Colonic mucosa (tissue), 4 donors: ENCODE measurements around the gene MCAT. TPM values are rescaled to one million over a fixed set of nuclear protein-coding genes. Genes with fewer than 3 reads are reported as not detected.
"Not testable (repeated sequence)": the region's sequence is repeated elsewhere in the genome, so short reads cannot be mapped to it uniquely, and the experiment has no call there.

Experiments
- DNase-seq: peaks from one replicate; pipeline ENCODE4 v3.0.0-alpha.2; 2020
- H3K27ac ChIP-seq: fragments of 200-600 bp; one replicate; pipeline ENCODE4 v1.8.0; 2021
- H3K27me3 ChIP-seq: fragments of 200-600 bp; one replicate; pipeline ENCODE4 v1.8.0; 2021
- H3K36me3 ChIP-seq: fragments of 200-600 bp; one replicate; pipeline ENCODE4 v1.8.0; 2021
- H3K4me1 ChIP-seq: fragments of 200-600 bp; one replicate; pipeline ENCODE4 v1.8.0; 2021; ENCODE audit warnings: mild to moderate bottlenecking
- H3K4me3 ChIP-seq: fragments of 200-600 bp; one replicate; pipeline ENCODE4 v1.8.0; 2021
- H3K9ac ChIP-seq, 2 donors: one replicate each; pipeline ENCODE4 v1.7.0; 2013; ENCODE audit warnings: control low read depth in 2 of 2, low read depth in 2 of 2, low read length in 2 of 2
- H3K9me3 ChIP-seq: fragments of 200-600 bp; one replicate; pipeline ENCODE4 v1.8.0; 2021
- intact Hi-C: fragments of 100-400 bp; cut with DNase I; formaldehyde crosslinking; loops from one replicate; pipeline ENCODE4 v1.14.1; 2022
- total RNA-seq, 2 donors: library from RNA; stranded (reverse); fragmentation: NEBNext Ultra II Directional in 1 of 2; extraction: Animal tissue kit (Norgen Biotek cat#: 25700) in 1 of 2; gene quantifications; one replicate each; pipeline ENCODE4 v1.2.1, GENCODE V29; 2021
- TF ChIP-seq, protein P1 (sequence below): fragments of 200-600 bp; IDR thresholded peaks from one replicate; pipeline ENCODE4 v1.8.0; 2022; ENCODE audit warnings: antibody characterized with exemption, mild to moderate bottlenecking
- donor health status: healthy.
- donor health status: DM: no; HTN: no; CAD: no.
- donor health status: DM: no; HTN: no; CAD: no.

The MCAT gene
- total RNA-seq, 2 donors from 2014 or later, result 17.9 to 35.1 TPM

DNA sequence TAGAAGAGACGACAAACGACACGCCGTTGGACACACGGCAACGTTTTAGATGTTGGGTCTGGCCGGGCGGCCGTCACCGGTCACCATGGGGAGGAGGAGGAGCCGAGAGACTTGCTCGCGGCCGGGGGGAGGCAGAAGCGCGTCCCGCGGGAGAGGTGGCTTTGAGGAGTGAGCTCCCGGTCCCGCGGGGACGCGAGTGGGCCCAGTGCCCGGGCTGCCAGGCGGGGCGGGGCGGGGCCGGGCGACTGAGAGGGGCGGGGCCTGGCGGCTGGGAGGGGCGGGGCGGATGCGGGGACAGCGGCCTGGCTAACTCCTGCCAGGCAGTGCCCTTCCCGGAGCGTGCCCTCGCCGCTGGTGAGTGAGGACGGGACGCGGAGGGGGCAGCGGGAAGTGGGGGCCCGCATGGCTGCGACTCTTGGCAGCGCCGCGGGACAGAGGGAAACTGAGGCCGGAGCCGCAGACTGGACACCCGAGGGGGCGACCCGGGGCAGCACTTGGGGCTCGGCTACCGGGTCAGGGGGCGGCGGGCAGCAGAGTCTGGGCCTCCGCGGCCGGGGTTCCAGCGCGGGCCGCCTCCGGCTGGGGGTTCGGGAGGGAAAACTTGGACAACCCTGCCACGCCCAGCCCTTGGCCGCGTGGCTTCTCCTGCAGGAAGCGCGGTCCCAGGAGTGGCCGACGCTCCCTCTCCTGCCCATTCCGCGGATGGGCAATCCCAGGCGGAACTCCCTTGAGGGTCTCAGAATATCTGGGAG is 8.2 kb upstream of the MCAT start, which contains the start of gene TSPO:
Gene TSPO, plus strand, starts transcription at position 309 of the 752 bp plus-strand sequence. CDS start 7,680 bp downstream, outside the sequence.
- Histone ChIP-seq H3K4me1 (peaks cover 5% of the 10 kb centered on the region), H3K36me3 (no peaks in the 10 kb centered on the region), H3K9me3 (no peaks in the 10 kb centered on the region), H3K4me3 (peak within 1 kb of the TSS; percentile 83), H3K27ac (peak within 1 kb of the TSS; percentile 93), H3K27me3 (no peaks in the 10 kb centered on the region), H3K9ac (peak within 1 kb of the TSS; percentile 97)
- intact Hi-C loops, result no loop called here
- TF ChIP-seq, protein P1, sequence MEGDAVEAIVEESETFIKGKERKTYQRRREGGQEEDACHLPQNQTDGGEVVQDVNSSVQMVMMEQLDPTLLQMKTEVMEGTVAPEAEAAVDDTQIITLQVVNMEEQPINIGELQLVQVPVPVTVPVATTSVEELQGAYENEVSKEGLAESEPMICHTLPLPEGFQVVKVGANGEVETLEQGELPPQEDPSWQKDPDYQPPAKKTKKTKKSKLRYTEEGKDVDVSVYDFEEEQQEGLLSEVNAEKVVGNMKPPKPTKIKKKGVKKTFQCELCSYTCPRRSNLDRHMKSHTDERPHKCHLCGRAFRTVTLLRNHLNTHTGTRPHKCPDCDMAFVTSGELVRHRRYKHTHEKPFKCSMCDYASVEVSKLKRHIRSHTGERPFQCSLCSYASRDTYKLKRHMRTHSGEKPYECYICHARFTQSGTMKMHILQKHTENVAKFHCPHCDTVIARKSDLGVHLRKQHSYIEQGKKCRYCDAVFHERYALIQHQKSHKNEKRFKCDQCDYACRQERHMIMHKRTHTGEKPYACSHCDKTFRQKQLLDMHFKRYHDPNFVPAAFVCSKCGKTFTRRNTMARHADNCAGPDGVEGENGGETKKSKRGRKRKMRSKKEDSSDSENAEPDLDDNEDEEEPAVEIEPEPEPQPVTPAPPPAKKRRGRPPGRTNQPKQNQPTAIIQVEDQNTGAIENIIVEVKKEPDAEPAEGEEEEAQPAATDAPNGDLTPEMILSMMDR, result no peak
- peak; percentile 86 for DNase-seq

- peak overlapping the region; percentile 93 for H3K27ac ChIP-seq
- H3K4me1 ChIP-seq, result peaks cover 5% of the 10 kb centered on the region
- TF ChIP-seq, protein P1, result no peak
- H3K9ac ChIP-seq, result peak overlapping the region; percentile 62 to 76
- no peak for DNase-seq
- no peaks in the 10 kb centered on the region for H3K36me3 ChIP-seq
- H3K27me3 ChIP-seq, result no peaks in the 10 kb centered on the region
- H3K9me3 ChIP-seq, result no peaks in the 10 kb centered on the region
- intact Hi-C loops, result no loop called here
- peak overlapping the region; percentile 83 for H3K4me3 ChIP-seq
These were observed 7.6 kb upstream of the MCAT start for GRCh38 chr22:43150731-43151206.

DNA sequence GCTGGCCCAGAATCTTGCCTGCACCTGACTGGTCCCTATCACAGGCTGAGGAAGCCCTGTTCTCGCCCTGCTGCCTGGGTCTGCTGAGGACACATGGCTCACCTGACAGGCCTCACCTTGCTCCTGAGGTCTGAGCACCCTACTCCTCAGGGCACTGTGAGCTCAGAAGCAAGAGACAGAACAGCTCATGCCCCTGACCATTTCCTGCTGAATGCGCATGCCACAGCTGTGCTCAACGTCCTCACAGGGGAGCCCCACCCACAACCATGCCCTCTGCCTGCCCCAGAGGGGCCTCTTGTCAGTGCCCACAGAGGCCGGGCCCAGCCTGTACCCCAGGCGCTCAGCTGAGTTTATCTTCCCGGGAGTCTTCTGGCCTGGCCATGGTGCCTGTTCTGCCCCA is 5.4 kb upstream of the MCAT start:
- Histone ChIP-seq H3K27me3 (no peaks in the 10 kb centered on the region), H3K9me3 (no peaks in the 10 kb centered on the region), H3K27ac (no peak overlapping the region), H3K36me3 (no peaks in the 10 kb centered on the region), H3K4me3 (no peak overlapping the region), H3K9ac (peak overlapping the region in 1 of 2 donors; percentile 40), H3K4me1 (peaks cover 5% of the 10 kb centered on the region)
- TF ChIP-seq, protein P1, result no peak
- no peak for DNase-seq
- intact Hi-C loops, result no loop called here

GRCh38 chr22:43147821-43148220 is 4.6 kb upstream of the MCAT start:
- DNase-seq, result no peak
- TF ChIP-seq, protein P1, result no peak
- no peak overlapping the region for H3K9ac ChIP-seq
- no peaks in the 10 kb centered on the region for H3K27me3 ChIP-seq
- intact Hi-C loops, result no loop called here
- H3K36me3 ChIP-seq, result no peaks in the 10 kb centered on the region
- peaks cover 5% of the 10 kb centered on the region for H3K4me1 ChIP-seq
- H3K9me3 ChIP-seq, result no peaks in the 10 kb centered on the region
- peak overlapping the region; percentile 38 for H3K27ac ChIP-seq
- H3K4me3 ChIP-seq, result no peak overlapping the region

DNA sequence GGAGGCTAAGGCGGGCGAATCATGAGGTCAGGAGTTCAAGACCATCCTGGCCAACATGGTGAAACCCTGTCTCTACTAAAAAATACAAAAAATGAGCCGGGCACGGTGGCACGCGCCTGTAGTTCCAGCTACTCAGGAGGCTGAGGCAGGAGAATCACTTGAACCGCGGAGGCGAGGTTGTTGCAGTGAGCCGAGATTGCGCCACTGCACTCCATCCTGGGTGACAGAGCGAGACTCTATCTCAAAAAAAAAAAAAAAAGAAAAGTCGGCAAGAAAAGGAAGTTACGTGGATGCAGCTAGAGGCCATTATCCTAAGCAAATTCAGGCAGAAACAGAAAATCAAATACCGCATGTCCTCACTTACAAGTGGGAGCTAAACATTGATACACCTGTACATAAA is 3.1 kb upstream of the MCAT start:
- H3K36me3 ChIP-seq, DNase-seq, H3K27ac ChIP-seq, H3K4me3 ChIP-seq, H3K9me3 ChIP-seq, H3K27me3 ChIP-seq, intact Hi-C loops, H3K9ac ChIP-seq: not testable (repeated sequence)
- H3K4me1 ChIP-seq, result peaks cover 13% of the 10 kb centered on the region

DNA sequence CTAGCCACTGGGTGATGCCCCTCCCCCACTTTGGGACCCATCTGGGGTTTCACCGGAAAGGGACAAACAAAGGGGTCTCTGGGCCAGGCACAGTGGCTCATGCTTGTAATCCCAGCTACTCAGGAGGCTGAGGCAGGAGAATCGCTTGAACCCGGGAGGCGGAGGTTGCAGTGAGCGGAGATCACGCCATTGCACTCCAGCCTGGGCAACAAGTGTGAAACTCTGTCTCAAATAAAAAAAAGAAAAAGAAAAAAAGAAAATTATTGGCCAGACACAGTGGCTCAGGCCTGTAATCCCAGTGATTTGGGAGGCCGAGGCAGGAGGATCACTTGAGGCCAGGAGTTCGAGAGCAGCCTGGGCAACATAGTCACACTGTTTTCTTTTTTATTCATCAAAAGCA is 2.2 kb upstream of the MCAT start:
- H3K36me3 ChIP-seq, H3K9ac ChIP-seq, H3K9me3 ChIP-seq, H3K4me3 ChIP-seq, DNase-seq, H3K27me3 ChIP-seq, intact Hi-C loops, H3K27ac ChIP-seq, H3K4me1 ChIP-seq: not testable (repeated sequence)
